CD4-positive, alpha-beta T cell treated with Interleukin-15 for 4 hours (primary cell): ENCODE measurements around the gene INAVA.
A peak's percentile ranks its signal among the peaks of the same experiment; 100 is the strongest.

Experiments used
- DNase-seq: peaks from one replicate; pipeline ENCODE4 v3.0.0-alpha.2; 2020; ENCODE audit warnings: low spot score

The INAVA gene

DNA sequence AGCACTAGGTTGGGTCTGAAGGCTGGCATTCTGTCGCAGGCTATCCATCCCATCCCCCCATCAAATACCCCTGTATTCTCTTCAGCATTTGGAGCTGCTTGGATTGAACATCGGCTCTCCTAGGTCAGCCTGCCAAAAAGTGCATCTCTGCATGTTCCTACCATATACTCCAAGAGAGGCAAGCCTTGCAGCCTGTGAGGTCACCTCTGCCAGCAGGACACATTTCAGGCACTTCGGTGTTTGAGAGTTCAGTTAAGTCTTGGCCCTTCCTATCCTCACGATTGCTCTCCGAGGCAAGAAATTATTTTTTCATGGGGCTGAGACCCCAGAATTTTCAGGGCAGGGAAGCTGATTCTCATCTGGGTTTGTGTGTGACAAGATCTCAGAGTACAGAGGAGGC is 19.3 kb upstream of the INAVA start:
- DNase-seq = no peak

DNA sequence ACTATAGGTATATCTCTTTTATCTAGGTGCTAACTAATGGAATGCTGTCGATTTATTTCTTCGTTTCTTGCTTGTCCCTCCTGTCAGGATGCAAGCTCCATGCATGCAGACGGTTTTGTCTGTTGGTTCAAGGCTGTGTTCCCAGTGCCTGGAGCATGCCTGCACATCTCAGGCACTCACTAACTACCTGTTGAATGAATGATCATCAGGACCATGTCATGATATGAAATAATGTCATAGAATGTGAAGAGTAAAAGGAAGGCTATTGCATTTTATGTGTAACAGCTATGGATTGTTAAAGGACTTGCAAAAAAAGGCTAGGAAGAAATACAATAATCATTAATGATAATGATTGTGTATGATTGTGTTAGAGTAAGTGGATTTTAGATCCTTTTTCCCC is 17.7 kb upstream of the INAVA start:
- no peak for DNase-seq

DNA sequence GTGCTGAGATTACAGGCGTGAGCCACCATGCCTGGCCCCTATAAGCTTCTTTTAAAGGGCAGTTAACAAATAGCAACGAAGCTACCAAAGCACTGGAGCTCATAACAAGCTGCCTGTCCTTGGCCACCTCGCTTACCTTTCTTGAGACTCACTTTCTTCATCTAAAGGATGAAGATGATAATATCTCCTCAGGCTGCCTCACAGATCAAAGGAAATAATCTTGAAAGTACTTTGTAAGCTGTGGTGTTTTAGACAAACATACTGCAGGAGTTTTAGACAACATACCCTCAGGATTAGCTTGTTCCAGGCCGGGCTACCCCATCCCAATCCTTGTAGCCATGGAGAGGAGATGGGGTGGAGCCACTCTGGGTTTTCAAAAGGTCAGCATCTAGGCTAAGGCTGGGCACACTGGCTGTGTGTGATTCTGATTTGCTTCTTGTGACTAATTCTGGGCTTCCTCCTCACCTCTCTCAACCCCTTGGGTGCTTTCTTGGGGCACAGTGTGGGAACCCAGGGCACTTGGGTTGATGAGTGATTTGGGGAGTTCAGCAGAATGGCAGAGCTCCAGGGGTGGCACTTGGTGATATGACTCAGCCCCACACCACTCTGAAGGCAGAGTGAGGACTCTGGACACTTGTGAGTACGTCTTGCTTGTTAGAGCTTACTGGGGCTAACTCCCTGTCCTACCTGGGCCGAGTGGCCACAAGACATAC is 16.7 kb upstream of the INAVA start:
- peak; percentile 63 for DNase-seq

DNA sequence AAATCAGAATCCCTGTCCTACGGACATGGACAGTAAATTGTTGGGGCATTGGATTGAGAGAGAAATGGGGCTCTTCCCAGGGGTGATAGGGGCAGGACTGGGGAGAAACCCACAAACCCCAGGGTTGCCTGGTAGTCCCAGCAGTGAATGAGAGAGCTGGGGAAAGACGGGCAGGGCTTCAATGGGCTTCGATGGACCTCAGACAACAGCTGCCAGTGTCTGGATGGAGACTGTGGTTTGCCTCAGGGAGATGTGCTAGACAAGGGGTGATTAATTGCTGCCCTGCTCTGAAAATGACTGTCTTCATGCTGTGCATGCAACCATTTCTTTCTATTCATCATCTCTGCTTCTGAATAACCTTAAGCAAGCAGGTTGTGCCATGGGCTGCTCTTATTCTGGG is 14.5 kb upstream of the INAVA start:
- DNase-seq = no peak

DNA sequence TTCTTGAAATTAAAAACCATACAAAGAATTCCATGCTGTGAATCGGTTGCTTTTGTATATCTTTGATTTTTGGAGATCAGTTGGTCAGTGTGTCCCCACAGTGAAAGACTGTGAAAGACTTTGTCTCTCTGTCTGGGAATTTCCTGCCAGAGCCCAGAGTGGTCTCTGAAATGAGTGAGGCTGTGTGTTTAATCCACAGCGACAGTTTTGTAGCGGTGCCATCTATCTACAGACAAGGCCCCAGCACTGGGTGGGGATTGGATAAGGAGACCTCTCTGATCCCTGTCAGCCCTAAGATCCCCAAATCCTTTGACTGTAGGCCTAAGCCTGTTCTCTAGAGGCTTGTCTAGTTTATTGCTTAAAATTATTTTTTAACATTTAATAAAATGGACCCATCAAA is 11.6 kb upstream of the INAVA start:
- DNase-seq = no peak

DNA sequence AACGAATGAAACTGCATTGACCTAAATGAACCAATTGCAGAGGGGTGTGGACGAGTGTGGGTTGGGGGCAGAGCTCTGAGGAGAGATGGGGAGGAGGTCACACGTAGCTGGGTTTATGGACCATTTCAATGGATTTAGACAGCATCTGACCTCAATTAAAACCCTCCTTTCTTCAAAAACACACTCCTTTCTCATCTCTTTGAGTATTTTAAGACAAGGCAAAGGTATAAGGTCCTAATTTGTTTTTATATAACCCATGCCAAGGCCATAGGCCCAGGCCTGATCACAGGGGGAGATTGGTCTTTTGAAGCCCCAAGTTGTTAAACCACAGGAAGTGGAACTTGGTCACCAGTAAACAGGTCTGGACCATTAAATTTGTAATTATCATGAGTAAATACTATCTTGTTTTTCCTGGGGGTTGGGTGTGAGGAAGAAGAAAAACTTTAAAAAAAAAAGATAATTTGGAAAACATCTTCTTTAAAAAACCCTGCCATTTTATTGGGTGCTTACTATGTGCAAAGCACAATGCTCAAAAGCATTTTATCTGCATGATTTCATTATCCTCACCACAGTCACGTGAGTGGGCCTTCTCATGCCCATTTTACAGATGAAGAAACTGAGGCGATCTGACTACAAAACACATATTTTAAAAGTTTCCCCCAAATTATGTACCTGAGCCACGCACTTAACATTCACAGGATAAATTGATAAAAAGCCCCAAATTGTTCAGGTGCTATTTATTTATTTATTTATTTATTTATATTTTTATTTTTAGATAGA is 8.9 kb upstream of the INAVA start:
- no peak for DNase-seq

DNA sequence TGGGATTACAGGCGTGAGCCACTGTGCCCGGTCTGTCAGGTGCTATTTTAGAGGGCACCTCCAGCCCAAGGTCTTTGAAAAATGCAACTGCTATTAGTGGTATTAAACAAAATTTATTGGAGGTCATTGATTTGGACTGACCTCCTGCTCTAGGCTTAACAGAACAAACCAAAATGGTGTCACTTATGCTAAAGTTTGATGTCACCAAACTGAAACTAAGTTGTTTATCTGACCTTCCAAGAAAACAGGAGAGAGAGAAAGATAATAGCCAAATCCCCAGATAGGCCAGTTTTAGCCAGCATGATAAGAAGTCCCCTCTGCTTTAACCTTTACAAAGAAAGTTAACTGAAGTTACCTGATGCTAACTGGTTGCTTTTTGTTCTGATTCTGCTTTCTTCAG is 8.1 kb upstream of the INAVA start:
- no peak for DNase-seq

DNA sequence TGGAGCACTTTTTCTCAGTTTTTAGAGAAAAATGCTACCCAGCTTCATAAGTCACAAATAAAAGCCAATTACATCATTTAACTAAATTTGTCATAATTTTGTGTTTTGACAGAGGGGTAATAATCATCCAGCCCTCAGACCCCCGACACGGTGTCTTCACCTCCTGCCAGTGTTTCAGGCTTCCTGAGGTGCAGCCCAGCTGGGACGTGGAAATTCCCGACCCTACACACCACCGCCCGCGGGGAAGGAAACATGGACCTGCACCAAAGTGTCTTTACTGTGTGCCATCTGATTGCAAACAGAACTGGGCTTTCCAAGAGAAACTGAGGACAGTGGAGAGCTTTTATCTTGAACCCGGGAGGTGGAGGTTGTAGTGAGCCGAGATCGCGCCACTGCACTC is 7.7 kb upstream of the INAVA start:
- no peak for DNase-seq

DNA sequence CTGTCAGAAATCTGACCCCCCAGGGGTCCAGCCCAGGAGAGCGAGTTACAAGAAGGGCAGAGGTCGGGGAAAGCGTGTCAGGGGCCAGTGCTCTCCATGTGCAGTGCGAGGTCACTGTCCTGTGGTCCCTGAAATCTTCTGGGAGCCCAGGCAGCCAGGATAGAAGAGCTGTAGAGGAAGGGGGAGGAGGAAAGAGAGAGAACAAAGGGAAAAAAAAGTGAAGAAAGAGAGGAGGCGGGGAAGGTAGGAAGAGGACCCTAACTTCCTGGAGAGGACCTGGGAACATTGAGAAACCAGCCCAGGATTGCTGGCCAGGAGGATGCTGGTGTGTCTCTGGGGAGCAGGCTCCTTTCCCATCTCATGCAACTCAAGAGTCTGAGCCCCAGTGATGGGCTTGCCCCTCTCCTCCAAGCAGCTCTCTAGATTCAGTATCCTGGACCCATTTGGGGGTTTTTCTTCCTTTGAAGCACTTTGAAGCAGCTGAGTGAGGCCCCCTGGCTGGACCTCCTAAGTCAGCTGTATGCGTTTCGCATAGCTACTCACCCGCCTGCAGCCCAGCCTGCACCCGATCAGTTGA is 6.8 kb upstream of the INAVA start:
- no peak for DNase-seq

DNA sequence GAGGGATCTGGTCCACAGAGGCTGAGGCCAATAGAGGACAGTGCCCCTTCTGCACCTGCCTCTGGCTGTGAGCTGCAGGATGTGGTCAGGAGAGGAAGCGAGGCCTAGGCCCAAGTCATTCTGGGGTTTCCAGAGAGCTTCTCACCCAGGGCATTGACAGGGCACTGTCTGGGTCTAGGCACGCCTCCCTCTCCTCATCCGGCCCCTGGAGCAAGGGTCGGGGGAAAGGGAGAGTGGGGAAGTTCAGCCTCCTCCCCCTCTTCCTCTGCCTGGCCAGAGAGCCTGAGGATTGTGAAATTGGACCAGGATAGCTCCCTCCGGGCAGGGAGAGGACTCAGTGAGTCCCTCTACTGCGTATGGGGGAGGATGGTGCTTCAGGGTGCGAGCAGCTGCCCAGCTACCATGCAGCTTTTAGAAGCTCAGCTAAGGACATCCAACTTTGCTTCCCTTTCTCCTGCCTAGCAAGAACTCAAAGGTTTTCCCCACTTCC is 6.3 kb upstream of the INAVA start:
- DNase-seq = peak; percentile 60

DNA sequence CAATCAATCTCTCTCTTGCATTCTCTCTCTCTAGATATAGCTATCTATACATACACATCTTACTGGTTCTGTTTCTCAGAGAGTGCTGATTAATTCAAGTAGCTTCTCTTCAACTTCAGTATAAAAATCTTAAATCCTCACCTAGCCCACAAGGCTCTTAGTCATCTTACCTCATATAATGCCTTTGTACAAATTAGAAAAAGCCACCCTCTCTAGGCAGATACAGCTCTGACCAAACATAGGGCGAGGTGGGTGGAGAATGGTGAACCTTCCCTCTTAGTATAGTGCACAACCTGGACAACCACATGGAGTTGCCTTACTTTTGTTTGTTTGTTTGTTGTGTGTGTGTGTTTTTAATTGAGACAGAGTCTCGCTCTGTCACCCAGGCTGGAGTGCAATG is 5.1 kb upstream of the INAVA start:
- DNase-seq = peak; percentile 28

DNA sequence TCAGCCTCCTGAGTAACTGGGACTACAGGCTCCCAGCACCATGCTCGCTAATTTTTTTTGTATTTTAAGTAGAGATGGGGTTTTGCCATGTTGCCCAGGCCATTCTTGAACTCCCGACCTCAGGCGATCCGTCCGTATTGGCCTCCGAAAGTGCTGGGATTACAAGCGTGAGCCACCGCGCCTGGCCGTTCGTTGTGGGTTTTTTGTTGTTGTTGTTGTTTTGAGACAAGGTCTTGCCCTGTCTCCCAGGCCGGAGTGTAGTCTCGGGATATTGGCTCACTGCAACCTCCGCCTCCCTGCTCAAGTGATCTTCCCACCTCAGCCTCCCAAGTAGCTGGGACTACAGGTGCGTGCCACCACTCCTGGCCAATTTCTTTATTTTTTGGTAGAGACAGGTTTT is 4.7 kb upstream of the INAVA start:
- DNase-seq = no peak

DNA sequence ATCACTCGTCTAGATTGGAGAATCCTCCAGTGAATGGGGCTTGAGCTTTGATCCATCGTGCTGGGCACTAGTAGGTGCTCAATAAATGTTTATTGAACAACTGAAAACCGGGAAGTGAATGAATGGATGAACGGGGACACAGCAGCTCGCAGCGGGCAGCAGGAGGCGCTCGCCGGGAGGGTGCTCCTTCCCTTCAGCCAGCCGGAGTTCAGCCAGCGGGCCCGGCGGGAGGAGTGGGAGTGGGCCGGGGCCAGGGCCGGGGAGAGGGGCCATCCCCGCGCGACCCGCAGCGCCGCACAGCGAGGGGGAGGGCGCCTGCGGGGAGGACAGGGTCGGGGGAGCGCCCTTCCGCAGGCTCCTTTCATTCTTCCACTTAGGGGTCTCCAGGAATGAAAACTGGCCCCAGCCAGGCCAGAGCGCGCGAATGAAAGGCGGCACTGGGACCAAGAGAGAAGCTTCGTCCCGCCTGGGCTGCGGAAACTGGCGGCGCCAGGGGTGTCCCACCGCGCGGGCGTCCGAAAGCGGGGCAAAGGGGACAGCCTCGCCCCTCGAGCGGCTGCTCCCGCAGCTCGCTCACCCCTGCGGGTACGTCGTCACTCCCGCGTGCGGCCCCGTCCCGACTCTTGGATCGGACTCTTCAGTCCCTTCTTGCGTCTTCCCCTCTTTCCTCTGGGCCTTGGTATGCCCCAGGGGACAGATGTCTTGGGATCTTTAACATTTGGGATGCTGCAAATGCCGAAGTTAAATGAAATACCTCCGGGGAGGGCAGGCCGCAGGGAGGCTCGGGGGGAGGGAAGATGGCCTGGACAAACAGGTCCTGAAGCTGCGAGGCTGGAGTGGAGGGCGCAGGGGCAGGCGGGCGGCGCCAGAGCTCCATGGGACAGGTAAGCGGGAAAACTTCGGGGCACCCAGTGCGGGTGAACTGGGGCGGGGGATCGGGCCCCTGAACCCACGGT is 3.6 kb upstream of the INAVA start:
- DNase-seq = no peak

DNA sequence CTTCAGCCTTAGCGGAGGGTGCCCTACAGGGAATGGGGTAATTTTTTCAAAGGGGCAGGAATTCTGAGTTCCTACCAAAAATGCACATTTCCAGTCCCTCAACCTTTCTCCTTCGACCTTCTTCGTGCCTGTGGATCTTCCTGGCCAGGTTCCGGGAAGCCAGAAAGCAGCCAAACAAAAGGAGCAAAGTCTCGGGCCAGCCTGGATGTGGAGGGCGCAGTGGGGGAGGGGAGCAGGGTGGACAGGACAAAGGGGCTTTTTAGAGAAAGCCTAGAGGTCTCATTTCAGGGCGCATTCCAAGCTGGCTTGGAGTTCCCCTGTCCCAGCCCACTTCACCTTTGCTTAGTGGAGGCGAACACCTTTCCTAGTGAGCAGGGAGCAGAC is 2.9 kb upstream of the INAVA start:
- no peak for DNase-seq

DNA sequence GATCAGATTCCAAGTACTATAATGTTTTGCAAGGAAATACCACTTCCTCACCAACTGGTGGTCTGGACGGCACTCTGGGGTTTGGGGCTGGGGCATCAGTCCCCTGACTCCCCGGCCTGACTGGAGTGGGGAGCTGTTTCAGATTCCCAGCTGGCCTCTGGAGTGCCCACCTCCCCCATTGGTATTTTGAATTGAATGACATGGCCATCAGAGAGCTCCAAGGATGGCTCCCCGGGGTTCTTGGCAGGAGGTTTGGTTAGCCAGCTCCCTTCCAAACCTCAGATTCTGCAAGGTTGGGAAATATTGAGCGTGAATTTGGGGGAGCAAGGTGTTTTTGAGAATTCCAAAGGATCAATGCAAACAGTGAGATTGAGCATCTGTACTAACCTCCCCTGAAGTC is 2.2 kb upstream of the INAVA start:
- no peak for DNase-seq

DNA sequence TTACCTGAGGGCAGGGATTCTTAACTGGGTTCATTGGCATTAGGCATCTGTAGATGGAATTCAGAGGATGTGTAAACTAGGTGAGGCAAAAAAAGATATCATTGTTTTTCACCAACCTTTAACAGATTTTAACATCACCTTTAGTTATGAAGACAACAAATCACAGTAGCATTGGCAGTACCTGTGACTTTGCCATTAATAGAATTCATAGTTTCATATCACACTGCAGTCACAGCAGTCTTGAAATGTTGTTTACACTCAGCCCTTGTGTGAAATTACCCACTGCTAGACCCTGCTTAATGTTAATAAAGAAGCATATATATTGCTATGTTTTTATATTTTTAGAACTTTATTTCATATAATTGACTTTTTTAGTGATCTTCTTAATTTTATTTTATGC is 1.7 kb upstream of the INAVA start:
- no peak for DNase-seq

DNA sequence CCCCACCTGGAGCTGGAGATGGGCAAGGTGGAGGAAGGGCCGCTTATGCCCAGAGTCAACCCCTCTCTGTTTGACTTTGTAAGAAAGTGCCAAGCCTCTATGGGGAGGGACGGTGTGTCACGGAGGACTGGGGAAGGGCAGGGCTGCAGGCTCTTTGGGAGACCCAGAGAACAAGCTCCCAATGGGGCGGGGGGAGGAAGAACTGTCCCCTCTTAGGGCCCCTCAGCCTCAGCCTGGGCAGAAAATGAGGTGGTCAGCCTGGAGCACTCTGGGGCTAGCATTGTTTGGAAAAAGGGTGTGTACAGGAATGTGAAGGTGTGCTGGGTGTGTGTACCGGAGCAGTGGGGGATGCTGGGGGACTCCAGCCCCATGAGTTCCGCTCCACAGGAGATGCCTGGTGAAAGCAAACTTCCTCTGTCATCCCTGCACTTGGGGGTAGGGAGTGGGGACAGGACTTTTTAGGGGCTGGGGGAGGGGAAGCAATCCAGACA is 1.2 kb upstream of the INAVA start:
- DNase-seq = no peak

DNA sequence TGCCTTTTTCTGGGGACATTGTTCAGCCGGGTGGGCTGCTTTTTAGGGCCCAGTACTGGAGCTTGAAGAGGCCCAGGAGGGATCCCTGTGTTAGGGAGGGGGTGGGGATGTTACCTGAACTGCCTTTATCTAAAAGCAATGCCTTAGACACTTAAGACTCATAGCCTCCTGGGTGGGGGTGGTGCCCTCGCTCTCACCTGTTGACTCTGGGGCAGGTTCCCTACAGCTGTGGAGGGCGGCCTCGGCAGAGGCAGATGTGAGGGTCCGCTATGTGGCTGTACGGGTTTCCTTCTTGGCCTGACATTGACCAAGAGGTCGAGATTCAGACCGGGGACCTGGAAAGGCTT is 716 bp downstream of the INAVA start:
- no peak for DNase-seq

DNA sequence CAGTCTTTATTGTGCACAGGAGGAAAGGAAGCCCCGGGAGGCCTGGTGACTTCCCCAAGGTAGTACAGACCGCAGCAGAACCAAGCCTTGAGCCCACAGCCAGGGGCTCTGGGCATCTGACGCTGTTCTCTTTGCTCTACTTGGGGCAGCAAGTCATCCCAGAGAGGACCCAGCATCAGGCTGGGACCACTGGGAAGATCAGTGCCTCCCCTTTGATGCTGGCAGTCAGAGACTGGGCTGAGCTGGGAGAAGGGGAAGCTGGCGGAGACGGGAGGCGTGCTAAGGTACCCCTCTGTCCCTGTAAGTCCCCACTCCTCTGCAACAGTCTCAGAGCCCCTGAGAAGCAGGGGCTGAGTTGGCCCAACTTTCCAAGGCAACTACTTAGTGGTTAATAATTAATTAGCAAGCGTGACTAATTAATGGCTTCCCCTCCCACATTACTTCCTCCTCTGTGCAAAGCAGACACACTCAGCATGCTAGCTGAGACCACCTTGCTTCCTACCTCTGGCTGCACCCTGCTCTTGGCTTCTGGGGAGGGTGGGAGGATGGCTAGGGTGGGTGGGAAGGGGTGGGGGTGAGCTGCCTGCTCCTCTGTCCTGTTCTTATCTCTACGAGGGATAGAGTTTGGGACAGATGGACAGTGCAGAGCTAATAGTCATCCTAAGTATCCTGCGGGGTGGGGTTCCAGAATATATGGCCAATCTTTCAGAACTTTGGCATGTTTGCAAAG is 1.3 kb downstream of the INAVA start:
- no peak for DNase-seq

DNA sequence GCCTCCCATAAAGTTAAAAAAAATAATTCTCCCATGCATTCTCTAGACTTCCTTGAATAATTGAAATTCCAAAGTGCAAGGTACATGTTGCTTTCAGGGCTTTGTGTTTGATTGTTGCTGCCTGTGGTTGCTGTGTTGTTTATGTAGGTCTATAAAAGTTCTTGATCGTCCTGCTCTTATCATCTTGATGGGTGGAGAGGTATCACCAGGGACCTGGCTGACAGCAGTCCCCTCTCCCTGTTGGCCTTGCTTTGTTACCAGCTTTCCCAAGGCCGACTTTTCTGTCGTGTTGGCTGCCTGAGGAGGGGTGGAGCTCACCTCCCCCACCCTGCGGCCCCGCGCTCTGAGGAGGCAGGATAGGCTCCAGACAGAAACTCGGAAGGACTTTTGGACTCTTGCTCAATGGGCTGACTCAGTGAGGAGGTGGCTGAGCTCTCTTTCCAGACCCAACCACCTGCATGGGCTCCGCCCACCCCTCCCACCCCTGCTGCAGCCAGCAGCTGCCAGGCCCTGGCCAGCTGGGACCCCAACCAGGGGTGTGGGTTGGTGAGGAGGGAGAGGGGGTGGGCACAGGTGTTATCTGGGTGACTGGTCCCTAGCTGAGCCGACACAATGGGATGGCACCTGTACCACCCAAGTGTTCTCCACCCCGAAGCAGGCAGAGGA is 2.0 kb downstream of the INAVA start:
- DNase-seq = no peak

DNA sequence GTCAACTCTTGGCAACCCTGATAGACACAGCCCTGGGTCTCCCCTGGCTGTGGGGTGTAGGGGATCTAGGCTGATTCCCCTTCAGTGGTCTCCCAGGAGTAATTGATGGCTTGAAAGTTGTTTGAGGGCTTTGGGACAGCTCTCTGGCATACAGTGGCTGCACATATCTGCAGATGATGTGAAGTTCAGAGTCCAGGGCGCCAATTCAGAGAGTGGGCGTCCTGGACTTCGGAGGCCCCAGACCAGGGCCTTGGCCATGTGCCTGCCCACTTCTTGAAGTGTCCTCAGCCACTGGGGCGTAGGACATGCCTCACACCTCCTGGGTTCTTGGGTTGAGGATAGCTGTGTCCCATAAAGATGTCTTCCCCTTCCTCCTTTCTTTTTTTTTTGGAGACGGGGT is 2.6 kb downstream of the INAVA start:
- no peak for DNase-seq
